IMR-90 (cell line): ENCODE measurements around the gene GATD1. TPM values are rescaled to one million over a fixed set of nuclear protein-coding genes. Genes with fewer than 3 reads are reported as not detected.

Experiments
- ATAC-seq: fragments of 200-7000 bp; cut with Tn5 transposase; 2 replicates; pipeline ENCODE4 v1.9.1; 2020; ENCODE audit warnings: low read depth, mild to moderate bottlenecking, moderate library complexity
- BruUV-seq: library from RNA; stranded (reverse); fragments of 400-500 nt; replicated peaks from 2 replicates; lab custom pipeline; 2021; lab: Mats Ljungman, UMichigan
- CTCF ChIA-PET: fragments of 300-600 bp; formaldehyde crosslinking; extraction: SDS; loops from one replicate; lab custom pipeline; 2021; ENCODE audit warnings: antibody characterized with exemption; lab: Yijun Ruan, JAX
- POLR2A ChIA-PET: fragments of 300-600 bp; sonication (Branson Sonifier 250); formaldehyde crosslinking; loops from one replicate; lab custom pipeline; 2022; ENCODE audit warnings: antibody characterized with exemption; ENCODE audit not compliant: unreplicated experiment; lab: Charles Lee
- DNase-seq: peaks from one replicate; pipeline ENCODE4 v3.0.0; 2013
- H2AFZ ChIP-seq: replicated peaks from 2 replicates; pipeline ENCODE3; 2013; ENCODE audit warnings: low read length, mild to moderate bottlenecking; ENCODE audit not compliant: poor library complexity
- H2AK5ac ChIP-seq: 2 replicates; pipeline ENCODE4 v1.6.1; 2013; ENCODE audit warnings: low read depth, low read length, inconsistent platforms
- H2AK9ac ChIP-seq: replicated peaks from 2 replicates; pipeline ENCODE3; 2013; ENCODE audit warnings: mild to moderate bottlenecking, low read depth, low read length, moderate library complexity; ENCODE audit not compliant: poor library complexity
- H2BK120ac ChIP-seq: 2 replicates; pipeline ENCODE4 v1.6.1; 2013; ENCODE audit warnings: low read depth, low read length, inconsistent platforms
- H2BK15ac ChIP-seq: 3 replicates; pipeline ENCODE4 v1.6.1; 2013; ENCODE audit warnings: low read depth, low read length, inconsistent platforms
- H2BK20ac ChIP-seq: 2 replicates; pipeline ENCODE4 v1.6.1; 2013; ENCODE audit warnings: low read depth, mild to moderate bottlenecking, inconsistent platforms, low read length, moderate library complexity
- H2BK5ac ChIP-seq: 2 replicates; pipeline ENCODE4 v1.6.1; 2013; ENCODE audit warnings: mild to moderate bottlenecking, low read depth, low read length, inconsistent platforms; ENCODE audit not compliant: poor library complexity, severe bottlenecking
- H3K14ac ChIP-seq: replicated peaks from 2 replicates; pipeline ENCODE4 v1.6.1; 2013; ENCODE audit warnings: low read depth, low read length, inconsistent platforms
- H3K18ac ChIP-seq: 2 replicates; pipeline ENCODE4 v1.6.1; 2013; ENCODE audit warnings: low read depth, low read length, control low read depth
- H3K23ac ChIP-seq: 2 replicates; pipeline ENCODE4 v1.6.1; 2013; ENCODE audit warnings: low read depth, low read length, inconsistent platforms
- H3K27ac ChIP-seq: 2 replicates; pipeline ENCODE4 v1.5.1; 2013; ENCODE audit warnings: mild to moderate bottlenecking, control low read depth, low read length; ENCODE audit not compliant: insufficient read depth
- H3K27me3 ChIP-seq: 2 replicates; pipeline ENCODE4 v1.6.1; 2013; ENCODE audit warnings: low read length; ENCODE audit not compliant: control insufficient read depth, insufficient read depth
- H3K36me3 ChIP-seq: 2 replicates; pipeline ENCODE4 v1.6.1; 2013; ENCODE audit warnings: low read length, mixed read lengths; ENCODE audit not compliant: control insufficient read depth, insufficient read depth
- H3K4ac ChIP-seq: 2 replicates; pipeline ENCODE4 v1.6.1; 2013; ENCODE audit warnings: low read depth, low read length, inconsistent platforms
- H3K4me1 ChIP-seq: 2 replicates; pipeline ENCODE4 v1.6.1; 2013; ENCODE audit warnings: low read length, mixed read lengths; ENCODE audit not compliant: control insufficient read depth, insufficient read depth
- H3K4me2 ChIP-seq: 2 replicates; pipeline ENCODE4 v1.6.1; 2013; ENCODE audit warnings: low read depth, mild to moderate bottlenecking, control low read depth, low read length, moderate library complexity
- H3K4me3 ChIP-seq: 2 replicates; pipeline ENCODE4 v1.5.1; 2013; ENCODE audit warnings: low read depth, mild to moderate bottlenecking, control low read depth, low read length, moderate library complexity; ENCODE audit not compliant: insufficient read depth
- H3K56ac ChIP-seq: 2 replicates; pipeline ENCODE4 v1.6.1; 2013; ENCODE audit warnings: low read length, inconsistent platforms; ENCODE audit not compliant: insufficient read depth; ENCODE audit errors: extremely low read depth
- H3K79me1 ChIP-seq, 2 experiments: 2 replicates each; pipeline ENCODE4 v1.6.1; 2013; ENCODE audit warnings: low read length in 2 of 2, inconsistent platforms in 1 of 2, low read depth in 1 of 2
- H3K9ac ChIP-seq: 2 replicates; pipeline ENCODE4 v1.6.1; 2013; ENCODE audit warnings: low read depth, low read length, control low read depth
- H3K9me1 ChIP-seq: 2 replicates; pipeline ENCODE4 v1.6.1; 2013; ENCODE audit warnings: low read length, inconsistent platforms; ENCODE audit not compliant: insufficient read depth
- H3K9me3 ChIP-seq: 2 replicates; pipeline ENCODE4 v1.6.1; 2013; ENCODE audit warnings: low read length; ENCODE audit not compliant: control insufficient read depth, insufficient read depth
- H4K20me1 ChIP-seq: 2 replicates; pipeline ENCODE4 v1.6.1; 2013; ENCODE audit warnings: low read length, inconsistent platforms; ENCODE audit not compliant: insufficient read depth
- H4K5ac ChIP-seq: 2 replicates; pipeline ENCODE4 v1.6.1; 2013; ENCODE audit warnings: mild to moderate bottlenecking, low read depth, low read length, control low read depth
- H4K8ac ChIP-seq, 2 experiments: 2 replicates each; pipeline ENCODE4 v1.6.1; 2013; ENCODE audit warnings: low read depth in 2 of 2, low read length in 2 of 2, control low read depth in 1 of 2, inconsistent platforms in 1 of 2
- H4K91ac ChIP-seq: 2 replicates; pipeline ENCODE4 v1.6.1; 2013; ENCODE audit warnings: low read depth, low read length, inconsistent platforms; ENCODE audit not compliant: insufficient read depth
- POLR2A ChIP-seq: IDR thresholded peaks from 2 replicates; pipeline ENCODE4 v1.6.1; 2012; ENCODE audit warnings: mild to moderate bottlenecking, low read depth, low read length
- WGBS, 2 experiments: methylation state at CpG; one replicate each; pipeline versions ENCODE4 v1.1.5 to v1.1.7; 2013; ENCODE audit warnings: missing lambda C conversion rate in 2 of 2; ENCODE audit not compliant: insufficient read length in 1 of 2; ENCODE audit errors: extremely low coverage in 2 of 2; 5-methylcytosine and 5-hydroxymethylcytosine counted together
- dilution Hi-C: fragments of 300-500 bp; cut with HindIII; formaldehyde crosslinking; loops from one replicate; pipeline ENCODE4 v1.14.3; 2018; ENCODE audit warnings: low sequenced_read_pairs; ENCODE audit not compliant: unreplicated experiment
- in situ Hi-C: fragments of 300-500 bp; cut with MboI; formaldehyde crosslinking; loops from 3 replicates; pipeline ENCODE4 v1.14.3; 2019; ENCODE audit warnings: low sequenced_read_pairs, inconsistent platforms, mixed read lengths
- intact Hi-C: fragments of 100-400 bp; cut with micrococcal nuclease; formaldehyde crosslinking; loops from 2 replicates; pipeline ENCODE4 v1.10.0; 2022
- polyA plus RNA-seq, 3 experiments: library from polyadenylated mRNA; depleted of rRNA; stranded (reverse); fragments of >200 nt; gene quantifications; 2 replicates each; pipeline ENCODE4 v1.2.3, GENCODE V29; 2012; ENCODE audit warnings: low replicate concordance in 1 of 3
- total RNA-seq: library from RNA; depleted of rRNA; stranded (reverse); fragments of >200 nt; gene quantifications from 2 replicates; pipeline ENCODE4 v1.2.3, GENCODE V29; 2012

GATD1 gene
- total and polyA plus RNA-seq, 2 of the 4 experiments (the other 2 are of a cell fraction), result 3.0 to 52.5 TPM

GRCh38 chr11:745428-745827 is 31.9 kb downstream of the GATD1 start:
- H4K91ac ChIP-seq, result no peak overlapping the region
- CTCF ChIA-PET, result no interaction called here
- dilution Hi-C loops, result no loop called here

More at GRCh38 chr11:745428-745827, 31.9 kb downstream of the GATD1 start:
- intact Hi-C loops, result no loop called here
- DNase-seq, result no peak
- Histone ChIP-seq H3K4me3 (no peak overlapping the region), H2BK20ac (no peak overlapping the region), H3K27me3 (no peaks in the 10 kb centered on the region), H3K4me1 (peaks cover 11% of the 10 kb centered on the region), H2BK5ac (no peak overlapping the region), H2BK120ac (no peak overlapping the region), H3K27ac (no peak overlapping the region), H2AK5ac (no peak overlapping the region), H3K4ac (no peak overlapping the region), H4K20me1 (peaks cover 20% of the 10 kb centered on the region), H2BK15ac (no peak overlapping the region), H3K36me3 (no peaks in the 10 kb centered on the region; the same call in 1 of the 2 replicates), H4K8ac (no peak overlapping the region), H2AK9ac (no peak overlapping the region), H3K79me1 (peaks cover 14 to 32% of the 10 kb centered on the region in 2 experiments; a peak in 3 of 4 replicates), H3K9ac (no peak overlapping the region), H3K9me1 (peaks cover 18% of the 10 kb centered on the region), H3K9me3 (no peaks in the 10 kb centered on the region), H2AFZ (no peak overlapping the region), H3K56ac (no peak overlapping the region), H4K5ac (no peak overlapping the region), H3K23ac (no peak overlapping the region), H3K14ac (no peak overlapping the region), H3K18ac (no peak overlapping the region), H3K4me2 (no peak overlapping the region)
- WGBS, 2 experiments, result no CpG with 5 or more reads among the region's 1 CpG
- POLR2A ChIA-PET, result no interaction called here
- in situ Hi-C loops, result no loop called here
- TF ChIP-seq POLR2A, result no peak
- ATAC-seq, result no peak
- BruUV-seq, result no TSS peak
